Measurements from ENCODE around the gene MARCHF10.

- no peak for TF ChIP-seq POLR2A (IDR thresholded peaks at IDR 0.05)
- TF ChIP-seq CTCF (IDR thresholded peaks at IDR 0.05) = no peak
These were observed 88.5 kb downstream of the MARCHF10 start for GRCh38 chr17:62719586-62719985.
